Nephron progenitor cell (in vitro differentiated cells): ENCODE measurements around the gene TMPRSS6.
A peak's percentile ranks its signal among the peaks of the same experiment; 100 is the strongest.

ENCODE experiments used
- DNase-seq: peaks from one replicate; pipeline ENCODE4 v3.0.0; 2021
- H3K27ac Mint-ChIP-seq: 2 replicates; pipeline ENCODE4 v1.8.0; 2021; ENCODE audit warnings: mild to moderate bottlenecking, moderate library complexity, mixed read lengths
- H3K27me3 Mint-ChIP-seq: 2 replicates; pipeline ENCODE4 v1.8.0; 2021; ENCODE audit warnings: mild to moderate bottlenecking, low read depth, mixed read lengths; ENCODE audit not compliant: poor library complexity
- H3K36me3 Mint-ChIP-seq: 2 replicates; pipeline ENCODE4 v1.8.0; 2021; ENCODE audit warnings: low read depth, mixed read lengths
- H3K4me1 Mint-ChIP-seq: 2 replicates; pipeline ENCODE4 v1.8.0; 2021; ENCODE audit warnings: mixed read lengths
- H3K4me3 Mint-ChIP-seq: 2 replicates; pipeline ENCODE4 v1.8.0; 2021; ENCODE audit warnings: mild to moderate bottlenecking, moderate library complexity, mixed read lengths
- H3K9me3 Mint-ChIP-seq: 2 replicates; pipeline ENCODE4 v1.8.0; 2021; ENCODE audit warnings: mild to moderate bottlenecking, moderate library complexity, mixed read lengths
- TF ChIP-seq, protein P1 (sequence below): fragments of 200-600 bp; sonication (generic); IDR thresholded peaks from 2 replicates; pipeline ENCODE4 v1.5.0; 2021; ENCODE audit warnings: antibody characterized with exemption

TMPRSS6 gene

GRCh38 chr22:37056246-37056645 lies 53.3 kb downstream of the TMPRSS6 start:
- DNase-seq = no peak
- Mint-ChIP-seq H3K4me1 (peaks cover 15% of the 10 kb centered on the region), H3K4me3 (no peak overlapping the region), H3K9me3 (no peaks in the 10 kb centered on the region), H3K27ac (no peak overlapping the region), H3K36me3 (no peaks in the 10 kb centered on the region), H3K27me3 (peaks cover 6% of the 10 kb centered on the region)
- TF ChIP-seq, protein P1, sequence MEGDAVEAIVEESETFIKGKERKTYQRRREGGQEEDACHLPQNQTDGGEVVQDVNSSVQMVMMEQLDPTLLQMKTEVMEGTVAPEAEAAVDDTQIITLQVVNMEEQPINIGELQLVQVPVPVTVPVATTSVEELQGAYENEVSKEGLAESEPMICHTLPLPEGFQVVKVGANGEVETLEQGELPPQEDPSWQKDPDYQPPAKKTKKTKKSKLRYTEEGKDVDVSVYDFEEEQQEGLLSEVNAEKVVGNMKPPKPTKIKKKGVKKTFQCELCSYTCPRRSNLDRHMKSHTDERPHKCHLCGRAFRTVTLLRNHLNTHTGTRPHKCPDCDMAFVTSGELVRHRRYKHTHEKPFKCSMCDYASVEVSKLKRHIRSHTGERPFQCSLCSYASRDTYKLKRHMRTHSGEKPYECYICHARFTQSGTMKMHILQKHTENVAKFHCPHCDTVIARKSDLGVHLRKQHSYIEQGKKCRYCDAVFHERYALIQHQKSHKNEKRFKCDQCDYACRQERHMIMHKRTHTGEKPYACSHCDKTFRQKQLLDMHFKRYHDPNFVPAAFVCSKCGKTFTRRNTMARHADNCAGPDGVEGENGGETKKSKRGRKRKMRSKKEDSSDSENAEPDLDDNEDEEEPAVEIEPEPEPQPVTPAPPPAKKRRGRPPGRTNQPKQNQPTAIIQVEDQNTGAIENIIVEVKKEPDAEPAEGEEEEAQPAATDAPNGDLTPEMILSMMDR = no peak

- Mint-ChIP-seq H3K4me1 (peaks cover 15% of the 10 kb centered on the region), H3K36me3 (no peaks in the 10 kb centered on the region), H3K4me3 (no peak overlapping the region), H3K27ac (no peak overlapping the region), H3K9me3 (no peaks in the 10 kb centered on the region), H3K27me3 (peaks cover 6% of the 10 kb centered on the region)
- TF ChIP-seq, protein P1 = no peak
- DNase-seq = no peak
Observed at GRCh38 chr22:37054600-37055365, 54.7 kb downstream of the TMPRSS6 start.

GRCh38 chr22:37054056-37054395 lies 55.5 kb downstream of the TMPRSS6 start:
- peaks cover 15% of the 10 kb centered on the region for H3K4me1 Mint-ChIP-seq
- no peaks in the 10 kb centered on the region for H3K9me3 Mint-ChIP-seq
- H3K27ac Mint-ChIP-seq = no peak overlapping the region
- no peaks in the 10 kb centered on the region for H3K36me3 Mint-ChIP-seq
- TF ChIP-seq, protein P1 = no peak
- peaks cover 6% of the 10 kb centered on the region for H3K27me3 Mint-ChIP-seq
- DNase-seq = no peak
- no peak overlapping the region for H3K4me3 Mint-ChIP-seq

DNA sequence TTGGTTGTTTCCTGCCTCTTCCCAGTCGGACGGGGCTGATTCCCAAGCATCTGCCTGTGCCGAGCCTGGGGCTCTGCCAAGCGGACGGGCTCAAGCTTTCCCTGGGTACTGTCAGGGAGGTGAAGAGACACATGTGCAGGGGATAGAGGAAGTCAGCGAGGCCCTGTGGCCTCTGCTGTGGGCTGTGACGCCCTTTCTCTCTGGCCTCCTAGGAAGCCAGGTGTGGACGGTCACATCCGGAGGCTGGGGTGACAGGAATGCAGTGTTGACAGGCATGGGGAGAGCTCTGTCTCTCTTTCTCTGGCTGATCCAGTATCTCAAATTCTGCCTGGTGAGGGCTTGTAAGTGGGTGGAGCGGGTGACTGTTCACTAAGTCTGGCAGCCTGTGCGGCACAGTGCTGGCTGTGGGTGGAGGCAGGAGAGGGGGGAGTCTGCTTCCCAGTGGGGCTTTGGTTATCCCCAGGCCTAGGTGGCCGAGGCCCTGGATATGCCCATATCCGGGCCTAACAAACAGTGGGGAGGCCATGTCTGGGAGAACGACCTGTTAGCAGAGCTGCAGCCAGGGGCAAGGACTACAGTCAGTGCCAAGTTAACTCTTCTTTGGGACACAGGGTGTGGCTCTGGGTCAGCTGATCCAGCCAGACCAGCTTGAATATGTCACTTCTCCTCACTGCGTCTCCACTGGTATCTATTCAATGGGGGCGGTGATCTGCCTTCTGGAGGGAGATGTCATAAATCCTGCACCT lies 56.0 kb downstream of the TMPRSS6 start:
- H3K4me1 Mint-ChIP-seq = peaks cover 15% of the 10 kb centered on the region
- no peak for DNase-seq
- no peaks in the 10 kb centered on the region for H3K36me3 Mint-ChIP-seq
- H3K4me3 Mint-ChIP-seq = no peak overlapping the region
- no peaks in the 10 kb centered on the region for H3K9me3 Mint-ChIP-seq
- H3K27ac Mint-ChIP-seq = no peak overlapping the region
- H3K27me3 Mint-ChIP-seq = peaks cover 6% of the 10 kb centered on the region
- TF ChIP-seq, protein P1 = no peak

GRCh38 chr22:37052386-37053309 lies 56.9 kb downstream of the TMPRSS6 start:
- peak overlapping the region; percentile 13 for H3K27ac Mint-ChIP-seq
- TF ChIP-seq, protein P1 = no peak
- no peak for DNase-seq
- H3K27me3 Mint-ChIP-seq = peaks cover 6% of the 10 kb centered on the region
- H3K4me1 Mint-ChIP-seq = peaks cover 15% of the 10 kb centered on the region
- no peaks in the 10 kb centered on the region for H3K9me3 Mint-ChIP-seq
- H3K4me3 Mint-ChIP-seq = peak overlapping the region; percentile 88
- H3K36me3 Mint-ChIP-seq = no peaks in the 10 kb centered on the region
